OCI-LY3 (cell line): ENCODE results near the gene HDAC7.

Source experiments
- H2AFZ ChIP-seq: fragments of 200-600, 300-600 bp; shearing (Covaris generic); 2 replicates; pipeline ENCODE4 v1.6.0; 2014; ENCODE audit warnings: antibody characterized with exemption, low read depth, low read length
- H3K27ac ChIP-seq: fragments of 200-600, 300-600 bp; sonication (generic); 2 replicates; pipeline ENCODE4 v1.5.1; 2014; ENCODE audit warnings: mild to moderate bottlenecking, low read length, moderate library complexity, mixed read lengths
- H3K27me3 ChIP-seq: fragments of 200-600, 300-600 bp; sonication (generic); 2 replicates; pipeline ENCODE4 v1.6.1; 2014; ENCODE audit warnings: low read depth, low read length, mixed read lengths
- H3K36me3 ChIP-seq: fragments of 200-600, 300-600 bp; sonication (generic); replicated peaks from 2 replicates; pipeline ENCODE3; 2014; ENCODE audit warnings: low read depth, low read length, mixed read lengths
- H3K4me1 ChIP-seq: fragments of 300-600, 200-600 bp; sonication (generic); 2 replicates; pipeline ENCODE4 v1.6.1; 2014; ENCODE audit warnings: low read length, mixed read lengths
- H3K4me2 ChIP-seq: fragments of 200-600, 300-600 bp; sonication (generic); 2 replicates; pipeline ENCODE4 v1.6.1; 2014; ENCODE audit warnings: low read length, mixed read lengths
- H3K4me3 ChIP-seq: fragments of 300-600, 200-600 bp; sonication (generic); 2 replicates; pipeline ENCODE4 v1.5.1; 2014; ENCODE audit warnings: antibody characterized with exemption, mild to moderate bottlenecking, low read length, moderate library complexity
- H3K79me2 ChIP-seq: fragments of 300-600, 200-600 bp; shearing (Covaris generic); 2 replicates; pipeline ENCODE4 v1.6.1; 2014; ENCODE audit warnings: mild to moderate bottlenecking, low read length, mixed read lengths
- H3K9ac ChIP-seq: fragments of 300-600, 200-600 bp; shearing (Covaris generic); 2 replicates; pipeline ENCODE4 v1.6.0; 2014; ENCODE audit warnings: mild to moderate bottlenecking, low read length, moderate library complexity
- H3K9me3 ChIP-seq: fragments of 200-600, 300-600 bp; shearing (Covaris generic); 2 replicates; pipeline ENCODE4 v1.6.1; 2014; ENCODE audit warnings: low read length, mixed read lengths; ENCODE audit not compliant: insufficient read depth
- H4K20me1 ChIP-seq: fragments of 200-600, 300-600 bp; sonication (generic); 2 replicates; pipeline ENCODE4 v1.6.1; 2016; ENCODE audit warnings: low read length, mixed read lengths; ENCODE audit not compliant: insufficient read depth
- CTCF ChIP-seq: fragments of 200-600, 300-600 bp; sonication (generic); IDR thresholded peaks from 2 replicates; pipeline ENCODE4 v1.5.1; 2014; ENCODE audit warnings: antibody characterized with exemption, low read length, low read depth
- EZH2phosphoT487 ChIP-seq: fragments of 200-600 bp; shearing (Covaris generic); IDR thresholded peaks from 2 replicates; pipeline ENCODE4 v1.6.1; 2018; ENCODE audit warnings: antibody characterized with exemption, mixed run types, low read depth

Gene HDAC7

GRCh38 chr12:47797441-47797840 is 22.3 kb downstream of the HDAC7 start:
- peaks cover 10% of the 10 kb centered on the region; the same call in 1 of the 2 replicates for H3K79me2 ChIP-seq
- no peak overlapping the region for H3K9ac ChIP-seq
- no peaks in the 10 kb centered on the region for H3K9me3 ChIP-seq
- H3K4me1 ChIP-seq: peaks cover 11% of the 10 kb centered on the region
- H2AFZ ChIP-seq: no peak overlapping the region
- no peaks in the 10 kb centered on the region for H4K20me1 ChIP-seq
- no peak overlapping the region for H3K4me2 ChIP-seq
- no peak overlapping the region for H3K4me3 ChIP-seq
- H3K36me3 ChIP-seq: peaks cover 22% of the 10 kb centered on the region
- H3K27ac ChIP-seq: no peak overlapping the region
- no peaks in the 10 kb centered on the region for H3K27me3 ChIP-seq
- TF ChIP-seq EZH2phosphoT487 (no peak), CTCF (peak; percentile 82)

GRCh38 chr12:47795814-47796411 is 23.8 kb downstream of the HDAC7 start:
- Histone ChIP-seq H3K36me3 (peaks cover 29% of the 10 kb centered on the region), H3K79me2 (0 out of 2 replicates have a peak, but pooled peaks cover 4% of the 10 kb centered on the region), H3K4me1 (peaks cover 5% of the 10 kb centered on the region; the same call in 1 of the 2 replicates), H3K27me3 (no peaks in the 10 kb centered on the region), H4K20me1 (no peaks in the 10 kb centered on the region), H2AFZ (no peak overlapping the region), H3K9ac (no peak overlapping the region), H3K27ac (no peak overlapping the region), H3K4me3 (no peak overlapping the region), H3K4me2 (no peak overlapping the region), H3K9me3 (no peaks in the 10 kb centered on the region)
- TF ChIP-seq EZH2phosphoT487: no peak
- TF ChIP-seq CTCF: no peak

GRCh38 chr12:47795121-47795813 is 24.4 kb downstream of the HDAC7 start:
- H3K4me1 ChIP-seq: peaks cover 5% of the 10 kb centered on the region; the same call in 1 of the 2 replicates
- 0 out of 2 replicates have a peak, but pooled peaks cover 4% of the 10 kb centered on the region for H3K79me2 ChIP-seq
- no peak overlapping the region for H3K4me2 ChIP-seq
- no peak for TF ChIP-seq CTCF
- TF ChIP-seq EZH2phosphoT487: no peak
- no peak overlapping the region for H3K9ac ChIP-seq
- H2AFZ ChIP-seq: no peak overlapping the region
- no peak overlapping the region for H3K4me3 ChIP-seq
- H4K20me1 ChIP-seq: no peaks in the 10 kb centered on the region
- H3K36me3 ChIP-seq: peaks cover 31% of the 10 kb centered on the region
- no peaks in the 10 kb centered on the region for H3K9me3 ChIP-seq
- H3K27me3 ChIP-seq: no peaks in the 10 kb centered on the region
- no peak overlapping the region for H3K27ac ChIP-seq

- Histone ChIP-seq H3K9me3 (no peaks in the 10 kb centered on the region), H3K4me1 (peaks cover 5% of the 10 kb centered on the region; the same call in 1 of the 2 replicates), H3K27me3 (no peaks in the 10 kb centered on the region), H3K4me3 (no peak overlapping the region), H3K9ac (no peak overlapping the region), H3K79me2 (0 out of 2 replicates have a peak, but pooled peaks cover 2% of the 10 kb centered on the region), H4K20me1 (no peaks in the 10 kb centered on the region), H3K36me3 (peaks cover 35% of the 10 kb centered on the region), H2AFZ (no peak overlapping the region), H3K27ac (no peak overlapping the region), H3K4me2 (no peak overlapping the region)
- TF ChIP-seq CTCF (no peak), EZH2phosphoT487 (no peak)
Observed at GRCh38 chr12:47794679-47795078, 25.0 kb downstream of the HDAC7 start.
